Fibroblast of upper back skin (primary cell): Measurements from ENCODE around the gene ADAMTSL1.

ENCODE experiments used
- DNase-seq: peaks from one replicate; pipeline ENCODE4 v3.0.0-alpha.2; 2013

Gene ADAMTSL1

DNA sequence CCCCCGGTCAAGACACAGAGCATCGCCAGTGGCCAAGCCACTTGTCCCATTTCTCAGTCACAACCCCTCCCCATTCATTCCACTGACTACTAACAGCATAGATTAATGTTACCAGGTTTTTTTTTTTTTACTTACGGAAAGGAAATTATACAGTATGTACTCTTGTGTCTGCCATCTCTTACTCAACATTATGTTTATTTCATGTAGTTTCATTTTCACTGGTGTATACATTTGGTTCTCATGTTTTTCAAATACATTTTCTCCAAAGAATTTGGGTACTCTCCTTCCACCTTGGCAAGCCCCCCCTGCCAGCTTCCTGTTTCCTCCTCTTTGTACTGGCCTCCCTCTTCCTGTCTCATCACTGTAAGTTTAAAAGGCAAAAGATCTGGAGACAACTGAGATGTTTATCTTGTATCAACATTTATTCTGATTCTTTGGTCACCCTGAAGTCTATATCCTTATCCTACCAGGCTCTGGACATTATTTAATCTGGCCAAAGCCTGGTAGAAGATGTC, 351.8 kb downstream of the ADAMTSL1 start:
- no peak for DNase-seq

DNA sequence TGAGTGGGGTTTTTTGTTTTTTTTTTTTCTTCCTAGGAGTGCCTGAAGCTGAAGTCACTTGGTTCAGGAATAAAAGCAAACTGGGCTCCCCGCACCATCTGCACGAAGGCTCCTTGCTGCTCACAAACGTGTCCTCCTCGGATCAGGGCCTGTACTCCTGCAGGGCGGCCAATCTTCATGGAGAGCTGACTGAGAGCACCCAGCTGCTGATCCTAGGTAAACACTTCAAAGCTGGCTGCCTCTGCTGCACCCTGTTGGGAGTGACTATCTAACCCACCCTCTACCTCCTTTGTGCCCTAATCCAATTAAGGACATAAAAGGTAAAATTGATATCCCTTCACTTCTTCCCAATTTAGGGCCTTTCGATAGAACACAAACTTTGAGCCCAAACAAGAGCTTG, 352.3 kb downstream of the ADAMTSL1 start:
- DNase-seq = no peak

DNA sequence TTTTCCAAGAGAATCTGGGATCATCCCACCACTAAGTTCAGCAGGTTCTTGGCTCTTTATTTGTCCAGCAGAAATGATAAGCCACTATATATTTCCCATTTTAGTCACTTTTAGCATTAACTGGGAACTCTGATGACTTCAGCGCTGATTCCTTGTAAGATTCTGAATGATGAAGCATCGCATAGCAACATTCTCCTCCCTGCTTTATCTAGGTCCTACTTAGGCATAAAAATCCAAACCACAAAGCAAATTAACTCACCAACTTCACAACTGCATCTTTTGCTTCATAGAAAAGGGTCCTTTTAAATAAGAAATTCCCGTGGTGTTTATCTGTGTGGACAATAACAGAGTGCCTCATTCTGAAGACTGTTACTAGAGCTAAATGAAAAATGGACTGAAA, 355.1 kb downstream of the ADAMTSL1 start:
- DNase-seq = no peak

DNA sequence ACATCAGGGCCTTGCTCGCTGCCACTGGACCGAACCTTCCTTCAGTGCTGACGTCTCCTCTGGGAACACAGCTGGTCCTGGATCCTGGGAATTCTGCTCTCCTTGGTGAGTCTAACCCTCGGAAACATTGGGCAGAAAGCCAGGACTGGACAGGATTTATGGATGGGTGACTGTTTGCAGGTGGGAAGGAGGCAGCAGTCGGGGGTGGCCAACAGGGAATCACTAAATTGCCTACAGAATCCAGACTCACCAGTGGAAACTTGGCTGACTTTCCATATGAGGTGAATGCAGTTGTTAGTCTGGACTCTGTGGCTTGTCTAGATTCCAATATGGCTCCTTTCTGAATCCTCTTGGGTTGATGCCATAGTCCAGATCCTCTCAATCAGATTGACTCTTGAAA, 355.9 kb downstream of the ADAMTSL1 start:
- peak; percentile 84 for DNase-seq

DNA sequence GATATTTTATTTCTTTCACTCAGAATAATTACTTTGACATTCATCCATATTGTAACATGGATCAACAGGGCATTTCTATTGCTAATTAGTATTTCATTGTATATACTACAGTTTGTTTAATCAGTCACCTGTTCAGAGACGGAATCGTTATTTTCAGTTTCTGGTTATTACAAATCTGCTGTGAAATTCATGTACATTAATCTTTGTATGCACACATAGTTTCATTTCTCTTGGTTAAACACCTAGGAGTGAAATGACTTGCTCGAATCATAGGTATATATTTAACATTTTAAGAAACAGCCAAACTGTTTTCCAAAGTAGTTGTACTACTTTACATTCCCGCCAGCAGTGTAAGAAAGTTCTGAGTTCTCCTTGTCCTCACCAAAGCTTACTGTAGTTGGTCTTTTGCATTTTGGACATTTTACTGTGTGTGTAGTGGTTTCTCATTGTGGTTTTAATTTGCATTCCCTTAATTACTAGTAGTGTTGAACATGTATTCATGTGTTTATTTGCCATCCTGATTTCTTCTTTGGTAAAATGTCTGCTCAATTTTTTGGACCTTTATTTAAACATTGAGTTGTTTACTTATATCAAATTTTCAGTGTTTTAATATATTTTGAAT, 360.9 kb downstream of the ADAMTSL1 start:
- no peak for DNase-seq

DNA sequence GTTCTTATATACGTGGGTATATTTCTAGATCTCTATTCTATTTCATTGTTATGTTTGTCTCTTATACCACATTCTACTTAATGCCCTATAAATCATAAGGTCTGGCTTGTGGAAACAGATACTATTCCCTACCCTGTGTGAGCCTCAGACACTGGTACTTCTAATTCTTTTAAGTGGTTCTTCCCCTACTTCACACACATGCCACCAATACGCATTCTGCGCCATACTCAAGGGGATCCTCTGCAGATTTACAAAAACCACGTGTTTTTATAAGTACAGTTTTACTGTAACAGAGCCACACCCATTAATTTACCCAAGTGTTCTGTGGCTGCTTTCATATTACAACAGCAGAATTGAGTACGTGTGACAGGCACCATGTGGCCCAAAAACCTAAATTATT, 363.4 kb downstream of the ADAMTSL1 start:
- DNase-seq = no peak

DNA sequence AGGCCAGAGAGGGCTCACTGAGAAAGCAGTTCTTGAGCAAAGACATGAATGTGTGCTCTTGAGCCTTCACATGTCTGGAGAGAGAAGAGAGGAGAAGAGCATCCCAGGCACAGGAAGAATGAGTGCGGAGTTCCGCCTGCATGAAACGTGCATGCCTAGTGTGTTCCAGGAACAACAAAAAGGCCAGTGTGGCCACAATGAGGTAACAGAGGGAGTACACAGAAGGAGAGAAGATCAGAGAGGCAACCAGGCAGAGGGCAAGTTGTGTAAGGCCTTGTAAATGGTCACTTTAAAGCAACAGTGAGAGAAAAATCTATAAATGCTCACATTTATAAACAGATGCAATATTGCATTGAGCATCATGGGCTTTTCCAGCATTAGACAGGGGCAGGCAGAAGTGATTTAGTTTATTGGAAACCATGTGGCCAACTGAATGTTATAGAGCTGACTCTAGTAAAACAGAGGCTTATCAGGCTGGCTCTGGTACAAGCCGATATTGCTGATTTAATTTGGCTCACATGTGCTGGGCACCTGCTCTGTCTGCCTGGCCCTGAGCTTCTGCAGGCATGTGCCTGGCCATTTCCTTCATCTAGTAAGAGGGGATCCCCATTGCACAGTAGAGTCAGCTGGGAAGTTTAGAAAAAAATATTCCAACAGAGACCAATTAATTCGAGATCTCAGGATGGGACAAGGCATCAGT, 373.8 kb downstream of the ADAMTSL1 start:
- DNase-seq = no peak

DNA sequence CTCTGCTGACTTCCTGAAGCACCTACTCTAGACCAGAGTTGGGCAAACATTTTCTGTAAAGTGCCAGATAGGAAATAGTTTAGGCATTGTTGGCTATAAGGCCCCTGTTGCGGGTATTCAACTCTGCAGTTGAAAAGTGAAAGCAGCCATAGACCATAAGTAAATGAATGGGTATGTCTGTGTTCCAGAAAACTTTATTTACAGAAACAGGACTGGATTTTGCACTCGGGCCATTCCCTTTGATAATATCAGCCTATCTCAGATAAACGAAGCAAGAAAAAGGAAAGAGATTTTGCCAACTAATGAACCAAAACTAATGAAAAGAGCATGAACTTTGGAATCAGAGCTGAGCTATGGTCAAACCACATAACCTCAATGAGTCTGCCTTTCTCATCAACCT, 374.7 kb downstream of the ADAMTSL1 start:
- no peak for DNase-seq

DNA sequence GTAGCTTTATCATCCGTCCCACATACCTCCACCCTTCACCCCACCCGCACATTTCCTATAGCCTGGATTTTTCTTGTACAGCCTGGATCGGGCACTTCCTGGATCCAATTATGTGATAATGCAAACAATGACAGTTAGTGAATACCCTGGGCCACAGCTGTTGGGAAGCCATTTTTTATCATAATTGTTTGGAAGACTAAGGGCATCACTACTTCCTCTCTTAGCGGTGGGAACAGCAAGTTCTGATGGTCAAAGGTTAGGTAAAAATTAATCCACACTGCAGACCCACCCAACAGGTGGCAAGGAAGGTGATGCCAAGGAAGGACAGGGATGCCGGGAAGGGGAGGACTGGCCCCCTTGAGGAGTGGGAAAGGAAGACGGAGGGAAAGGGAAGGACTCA, 375.3 kb downstream of the ADAMTSL1 start:
- DNase-seq = no peak

DNA sequence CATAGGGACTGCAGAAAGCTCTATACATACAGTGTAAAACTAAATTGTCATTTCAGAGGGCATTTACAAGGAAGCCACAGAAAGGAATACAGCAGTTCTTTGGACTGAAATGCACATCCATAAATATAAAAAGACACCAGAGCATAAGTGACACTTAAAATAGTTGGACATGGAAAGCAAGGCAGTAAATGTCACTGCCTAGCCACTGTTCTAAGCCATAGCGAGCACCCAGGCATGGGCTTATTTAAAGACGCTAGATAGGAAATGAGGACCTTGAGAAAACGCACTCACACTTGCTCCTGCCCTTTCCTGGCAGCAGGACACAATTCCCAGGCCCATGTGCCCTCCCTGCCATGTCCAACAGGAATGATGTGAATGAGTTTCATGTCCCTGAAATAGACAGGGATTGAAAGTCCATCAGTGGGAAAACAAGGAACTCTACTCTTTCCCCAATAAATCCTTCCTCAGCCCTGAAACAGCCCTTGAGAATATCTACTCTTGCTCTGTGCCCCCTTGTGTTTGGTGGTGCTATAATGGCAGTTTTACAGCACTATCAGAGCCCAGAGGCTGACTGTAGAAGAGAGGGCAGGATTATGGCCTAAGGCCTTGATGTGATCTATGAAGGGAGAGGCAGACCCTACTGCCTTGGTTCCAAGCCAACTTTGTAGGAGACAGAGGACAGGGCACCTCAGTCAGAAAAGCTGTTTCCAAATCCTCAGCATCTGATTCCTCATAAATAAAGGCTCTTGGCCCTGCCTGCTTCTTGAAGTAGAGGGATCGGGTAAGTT, 376.1 kb downstream of the ADAMTSL1 start:
- DNase-seq = no peak

DNA sequence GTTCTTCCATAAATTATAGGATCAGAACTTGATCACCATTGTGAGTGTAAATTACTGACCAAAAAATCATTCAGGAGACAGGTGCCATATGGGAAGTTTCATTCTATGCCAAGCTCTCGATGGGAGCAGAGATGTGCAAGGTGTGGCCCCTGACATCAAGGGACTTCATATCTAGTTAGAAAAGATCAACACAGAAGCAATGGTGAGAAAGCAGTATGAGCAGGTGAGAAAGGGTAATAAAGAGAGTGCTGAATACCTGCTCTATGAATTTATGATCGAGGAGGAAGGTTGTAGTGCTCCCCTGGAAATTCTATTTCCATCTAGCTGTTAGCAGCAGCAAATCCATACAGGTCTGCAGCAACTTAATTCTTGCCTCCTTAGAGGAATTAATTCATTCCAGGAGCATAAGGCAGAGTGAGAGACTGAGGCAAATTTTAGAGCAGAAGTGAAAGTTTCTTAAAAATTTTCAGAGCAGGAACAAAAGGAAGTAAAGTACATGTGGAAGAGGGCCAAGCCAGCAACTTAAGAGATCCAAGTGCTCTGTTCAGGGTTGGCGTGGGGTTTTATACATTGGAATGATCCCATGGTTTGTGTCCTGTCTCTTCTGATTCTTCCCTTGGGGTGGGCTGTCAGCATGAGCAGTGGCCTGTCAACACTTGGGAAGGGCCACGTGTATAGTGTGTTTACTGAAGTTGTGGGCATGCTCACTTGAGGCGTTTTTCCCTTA, 377.3 kb downstream of the ADAMTSL1 start:
- no peak for DNase-seq

DNA sequence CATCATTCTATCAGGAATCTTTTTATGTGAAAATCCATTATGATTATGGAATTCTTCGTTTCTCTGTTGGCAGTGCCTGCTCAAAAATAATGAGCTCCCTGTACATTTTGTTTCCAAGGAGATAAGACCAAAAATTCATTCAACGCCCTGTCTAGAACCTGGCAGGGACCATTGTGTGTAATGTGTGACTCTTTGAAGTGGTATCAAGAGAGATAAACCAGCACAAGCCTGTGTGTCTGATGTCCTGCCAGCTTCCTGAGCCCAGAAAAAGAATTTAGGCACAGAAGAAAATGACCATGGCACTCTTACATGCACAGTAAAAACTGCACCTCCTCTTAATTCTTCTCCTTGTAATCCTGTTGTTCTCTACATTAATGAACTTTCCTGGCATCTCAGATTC, 381.7 kb downstream of the ADAMTSL1 start:
- no peak for DNase-seq

DNA sequence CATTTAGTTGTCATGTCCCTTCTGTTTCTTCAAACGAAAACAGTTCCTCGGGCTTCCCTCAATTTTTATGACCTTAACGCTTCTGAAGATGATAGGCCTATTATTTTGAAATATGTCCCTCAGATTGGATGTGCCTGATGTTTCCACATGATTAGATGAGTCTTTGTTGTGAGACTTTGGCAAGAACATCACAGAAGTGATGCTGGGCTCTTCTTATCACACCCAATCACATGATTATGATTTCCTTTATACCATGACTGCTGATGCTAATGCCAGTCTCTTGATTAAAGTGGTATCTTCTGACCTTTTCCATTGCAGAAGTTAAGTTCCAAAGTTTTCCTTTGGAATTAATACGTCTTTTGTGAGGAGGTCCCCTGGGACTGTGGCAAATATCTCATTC, 383.4 kb downstream of the ADAMTSL1 start:
- no peak for DNase-seq

DNA sequence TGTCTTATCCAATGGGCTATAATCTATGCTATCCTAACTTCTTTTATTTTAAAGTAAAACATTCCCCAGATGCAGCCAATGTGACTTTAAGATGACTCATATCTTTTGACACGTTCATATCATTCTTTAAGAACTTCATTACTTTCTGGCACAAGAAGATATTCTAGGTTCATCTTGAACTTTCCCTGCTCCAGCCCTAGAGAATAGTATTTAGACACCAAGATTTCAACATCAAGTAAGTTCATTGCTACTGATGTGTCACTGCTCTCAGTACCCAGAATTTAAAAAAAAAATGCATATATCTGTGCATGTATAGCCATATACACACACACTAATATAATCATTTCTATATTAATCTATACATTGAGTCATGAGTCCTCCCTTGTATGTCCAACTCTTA, 383.8 kb downstream of the ADAMTSL1 start:
- peak; percentile 85 for DNase-seq

DNA sequence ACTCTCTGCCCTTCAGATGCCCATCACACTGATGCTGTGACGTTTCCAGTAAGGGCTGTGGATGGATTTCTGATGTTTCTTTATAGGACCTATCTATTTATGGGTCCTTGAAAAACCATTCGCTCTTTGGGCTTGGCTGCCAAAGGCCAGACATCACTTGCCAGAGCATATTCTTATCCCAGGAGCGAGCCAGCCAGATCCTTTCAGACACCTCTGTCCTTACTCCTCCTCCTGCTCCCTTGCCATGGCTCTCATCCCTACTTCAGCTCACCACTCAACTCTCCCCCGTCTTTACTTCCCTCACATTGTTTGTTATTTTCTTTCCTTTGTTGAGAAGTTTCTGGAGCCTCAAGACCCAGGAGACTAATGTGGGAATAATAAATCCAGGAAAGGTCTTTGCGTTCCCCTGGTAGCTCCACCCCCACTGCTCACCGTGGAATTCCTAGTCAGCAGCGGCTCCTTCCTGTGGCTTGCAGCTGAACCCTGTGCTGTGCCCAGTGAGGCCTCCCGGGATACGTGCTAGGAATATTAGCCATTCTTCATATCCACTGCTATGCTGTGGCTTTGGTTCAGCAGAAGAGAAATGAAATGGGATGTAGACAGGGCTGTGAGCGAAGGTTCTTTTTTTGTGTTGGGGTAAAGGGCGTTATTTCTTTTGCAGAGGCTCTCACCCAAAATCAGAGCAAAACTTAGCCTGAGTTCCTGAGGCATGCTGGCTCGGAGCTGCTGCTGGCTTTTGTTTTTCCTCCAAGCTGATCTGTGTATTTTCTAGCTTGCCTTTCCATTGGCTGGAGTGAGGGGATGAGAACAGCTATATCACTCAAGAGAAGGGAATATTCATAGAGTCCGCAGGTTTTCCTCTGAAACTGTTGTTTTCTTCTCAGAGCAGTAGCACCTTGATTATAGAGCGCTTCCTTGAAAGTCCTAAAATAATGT, 387.9 kb downstream of the ADAMTSL1 start:
- DNase-seq = peak; percentile 89

DNA sequence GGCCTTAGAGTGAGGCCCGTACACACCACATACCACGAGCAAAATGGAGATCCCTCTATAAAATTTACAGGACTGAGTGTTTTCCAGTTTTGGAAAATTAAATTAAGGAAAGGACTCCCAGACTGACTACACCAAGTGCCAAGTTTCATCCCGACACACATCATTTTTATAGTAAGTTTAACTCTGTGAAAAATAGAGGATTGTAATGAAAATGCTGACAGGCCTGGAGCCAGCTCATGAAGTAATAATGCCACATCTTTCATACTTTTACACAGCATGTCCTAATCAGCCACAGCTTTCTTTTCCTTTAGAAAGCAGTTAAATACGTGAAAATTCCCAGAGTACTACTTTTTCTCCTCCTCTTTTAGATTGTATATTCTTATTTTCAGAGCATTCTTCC, 389.8 kb downstream of the ADAMTSL1 start:
- peak; percentile 48 for DNase-seq

DNA sequence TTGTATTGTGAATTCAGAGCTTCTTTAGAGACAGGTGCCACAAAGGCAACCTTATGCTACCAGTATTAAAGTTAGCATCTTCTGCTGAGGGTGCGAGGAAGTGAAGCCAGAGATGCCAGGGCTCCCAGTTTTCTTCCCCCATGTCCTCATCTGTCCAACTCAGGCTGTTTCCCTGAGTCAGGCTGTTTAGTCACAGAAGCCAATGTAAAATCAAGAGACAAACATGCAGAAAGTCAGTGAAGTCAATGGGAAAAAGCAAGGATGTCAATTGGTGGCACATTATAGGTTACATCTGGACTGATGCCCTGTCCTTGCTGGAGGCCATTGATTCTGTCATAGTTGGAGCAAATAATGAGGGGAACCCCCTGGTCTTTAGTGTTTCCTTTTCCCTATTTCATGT, 390.6 kb downstream of the ADAMTSL1 start:
- no peak for DNase-seq

DNA sequence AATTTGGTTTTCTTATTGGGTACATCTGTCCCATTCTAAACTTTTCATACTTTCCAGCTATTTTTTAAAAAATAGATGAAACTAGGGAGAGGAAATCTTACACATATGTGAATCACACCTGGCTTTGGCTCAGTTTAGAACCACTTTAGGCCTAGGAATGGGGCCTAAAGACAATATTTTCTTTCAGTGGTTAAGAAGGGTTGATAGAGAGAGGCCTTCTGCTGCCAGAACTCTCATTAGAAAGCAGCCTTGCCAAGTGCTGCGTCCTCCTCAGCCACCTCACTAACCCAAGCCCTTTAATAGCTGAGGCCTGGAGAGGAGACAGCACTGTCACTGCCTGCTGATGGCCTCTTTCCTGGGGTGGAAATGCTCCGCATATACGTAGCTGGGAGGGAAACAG, 391.6 kb downstream of the ADAMTSL1 start:
- DNase-seq = peak; percentile 52

DNA sequence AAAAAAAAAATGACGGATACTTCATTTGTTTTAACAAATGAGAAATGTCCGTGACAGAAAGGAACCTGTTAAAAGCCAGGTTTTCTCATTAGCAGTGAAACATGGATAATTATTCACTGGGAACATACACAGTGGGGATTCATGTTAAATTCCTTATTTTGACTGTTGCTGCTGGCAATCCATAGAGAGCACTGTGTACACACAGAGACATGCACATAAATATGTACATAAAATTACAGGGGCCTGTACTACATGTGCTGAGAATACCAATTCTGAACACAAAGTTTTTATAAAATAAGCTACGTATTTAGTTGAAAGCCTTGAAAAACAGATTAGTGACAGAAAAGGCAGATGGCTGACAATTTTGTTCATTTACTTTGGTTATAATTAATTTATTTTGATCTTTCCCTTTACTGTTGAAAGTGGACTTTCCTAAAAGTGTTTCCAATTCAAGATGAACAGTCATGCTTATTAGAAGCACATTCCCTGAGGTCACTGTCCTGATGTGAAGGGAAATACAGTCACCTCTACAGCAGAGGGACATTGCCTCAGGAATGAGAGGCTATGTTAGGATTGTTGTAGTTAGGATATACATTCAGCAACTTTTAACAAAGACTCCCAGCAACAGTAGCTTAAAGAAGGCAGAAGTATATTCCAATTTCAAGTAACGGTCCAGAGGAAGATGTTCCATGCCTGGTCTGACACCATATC, 392.3 kb downstream of the ADAMTSL1 start:
- no peak for DNase-seq

DNA sequence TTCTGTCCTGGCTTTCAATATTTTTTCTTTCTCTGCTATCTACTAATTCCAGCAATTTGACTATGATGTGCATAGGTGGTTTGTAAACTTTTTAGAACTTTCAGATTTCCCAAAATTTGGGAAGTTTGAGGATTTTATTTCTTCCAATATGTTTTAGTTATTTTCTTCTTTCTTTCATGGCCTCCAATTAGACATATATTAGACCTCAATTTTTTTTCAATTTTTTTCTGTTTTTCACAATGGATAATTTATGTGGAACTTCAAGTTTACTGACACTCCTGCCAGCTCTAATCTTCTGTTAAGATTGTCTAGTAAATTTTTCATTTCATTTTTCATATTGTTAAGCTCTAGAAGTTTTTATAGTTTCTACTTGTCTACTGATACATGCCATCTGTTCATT, 395.8 kb downstream of the ADAMTSL1 start:
- no peak for DNase-seq

DNA sequence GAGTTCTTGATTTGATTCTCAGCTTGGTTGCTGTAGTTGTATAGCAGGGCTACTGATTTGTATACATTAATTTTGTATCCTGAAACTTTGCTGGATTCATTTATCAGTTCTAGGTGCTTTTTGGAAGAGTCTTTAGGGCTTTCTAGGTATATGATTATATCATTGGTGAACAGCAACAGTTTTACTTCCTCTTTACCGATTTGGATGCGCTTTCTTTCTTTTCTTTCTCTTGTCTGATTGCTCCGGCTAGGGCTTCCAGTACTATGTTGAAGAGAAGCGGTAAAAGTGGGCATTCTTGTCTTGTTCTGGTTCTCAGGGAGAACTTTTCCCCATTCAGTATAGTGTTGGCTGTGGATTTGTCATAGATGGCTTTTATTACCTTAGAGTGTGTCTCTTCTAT, 400.1 kb downstream of the ADAMTSL1 start:
- no peak for DNase-seq
